ENCODE measurements around the gene GLTP. TPM values are rescaled to one million over a fixed set of nuclear protein-coding genes. Genes with fewer than 3 reads are reported as not detected.

The GLTP gene
- total and polyA plus RNA-seq, 2 experiments from 2014 or later: 20.5 to 24.9 TPM

DNA sequence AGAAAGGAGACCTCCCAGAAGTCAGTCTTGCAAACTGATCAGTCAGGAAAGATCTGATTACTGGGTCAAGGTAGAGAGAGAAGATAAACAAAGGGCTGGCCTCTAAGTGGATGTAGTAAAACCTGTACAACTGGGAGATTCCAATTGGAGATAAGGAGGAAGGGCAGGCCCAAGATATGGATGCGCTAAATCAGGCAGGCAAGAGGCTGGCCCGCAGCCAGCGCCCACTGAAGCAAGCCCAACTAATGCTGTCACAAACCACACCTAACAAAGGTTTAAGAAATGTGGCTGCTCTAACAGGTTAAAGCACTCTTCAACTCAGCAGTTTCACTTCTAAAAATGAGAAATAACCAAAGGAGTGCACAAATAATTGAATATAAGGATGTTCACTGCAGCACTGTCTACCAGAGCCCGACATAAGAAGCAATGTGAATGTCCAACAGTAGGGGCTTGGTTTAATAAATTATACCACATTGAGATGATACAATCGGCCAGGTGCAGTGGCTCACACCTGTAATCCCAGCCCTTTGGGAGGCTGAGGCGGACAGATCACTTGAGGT lies 4.7 kb downstream of the GLTP start:
- TF ChIP-seq, protein P1, sequence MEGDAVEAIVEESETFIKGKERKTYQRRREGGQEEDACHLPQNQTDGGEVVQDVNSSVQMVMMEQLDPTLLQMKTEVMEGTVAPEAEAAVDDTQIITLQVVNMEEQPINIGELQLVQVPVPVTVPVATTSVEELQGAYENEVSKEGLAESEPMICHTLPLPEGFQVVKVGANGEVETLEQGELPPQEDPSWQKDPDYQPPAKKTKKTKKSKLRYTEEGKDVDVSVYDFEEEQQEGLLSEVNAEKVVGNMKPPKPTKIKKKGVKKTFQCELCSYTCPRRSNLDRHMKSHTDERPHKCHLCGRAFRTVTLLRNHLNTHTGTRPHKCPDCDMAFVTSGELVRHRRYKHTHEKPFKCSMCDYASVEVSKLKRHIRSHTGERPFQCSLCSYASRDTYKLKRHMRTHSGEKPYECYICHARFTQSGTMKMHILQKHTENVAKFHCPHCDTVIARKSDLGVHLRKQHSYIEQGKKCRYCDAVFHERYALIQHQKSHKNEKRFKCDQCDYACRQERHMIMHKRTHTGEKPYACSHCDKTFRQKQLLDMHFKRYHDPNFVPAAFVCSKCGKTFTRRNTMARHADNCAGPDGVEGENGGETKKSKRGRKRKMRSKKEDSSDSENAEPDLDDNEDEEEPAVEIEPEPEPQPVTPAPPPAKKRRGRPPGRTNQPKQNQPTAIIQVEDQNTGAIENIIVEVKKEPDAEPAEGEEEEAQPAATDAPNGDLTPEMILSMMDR (IDR thresholded peaks at IDR 0.05; ENCODE audit: low read depth, low read length): no peak
- H3K4me3 ChIP-seq: no peak overlapping the region
- no peaks in the 10 kb centered on the region for H3K36me3 ChIP-seq
- H3K27ac ChIP-seq: peak overlapping the region; percentile 23
- no peaks in the 10 kb centered on the region for H3K27me3 ChIP-seq
- H3K9me3 ChIP-seq (ENCODE audit: low read depth): no peaks in the 10 kb centered on the region
- DNase-seq (ENCODE audit: low read depth in 1 of 2, low spot score in 1 of 2): no peak
- H3K4me1 ChIP-seq (ENCODE audit: low read depth): peaks cover 15% of the 10 kb centered on the region

DNA sequence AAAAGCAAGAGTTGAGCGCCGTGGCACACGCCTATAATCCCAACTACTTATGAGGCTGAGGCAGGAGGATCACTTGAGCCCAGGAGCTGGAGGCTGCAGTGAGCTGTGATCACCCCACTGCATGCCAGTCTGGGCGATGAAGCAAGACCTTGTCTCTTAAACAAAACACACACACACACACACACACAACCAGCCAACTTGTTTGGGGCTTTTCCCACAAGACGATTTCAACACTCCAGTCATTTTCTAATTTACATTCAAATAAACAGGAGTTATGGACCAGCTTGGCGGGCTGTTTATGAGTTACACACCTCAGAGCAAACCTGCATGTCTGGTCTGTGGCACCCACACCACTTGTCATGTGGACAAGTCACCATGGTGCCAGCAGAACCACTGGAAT lies 6.7 kb downstream of the GLTP start:
- peak in 1 of 2 donors; percentile 46 for DNase-seq (ENCODE audit: low read depth in 1 of 2, low spot score in 1 of 2)

DNA sequence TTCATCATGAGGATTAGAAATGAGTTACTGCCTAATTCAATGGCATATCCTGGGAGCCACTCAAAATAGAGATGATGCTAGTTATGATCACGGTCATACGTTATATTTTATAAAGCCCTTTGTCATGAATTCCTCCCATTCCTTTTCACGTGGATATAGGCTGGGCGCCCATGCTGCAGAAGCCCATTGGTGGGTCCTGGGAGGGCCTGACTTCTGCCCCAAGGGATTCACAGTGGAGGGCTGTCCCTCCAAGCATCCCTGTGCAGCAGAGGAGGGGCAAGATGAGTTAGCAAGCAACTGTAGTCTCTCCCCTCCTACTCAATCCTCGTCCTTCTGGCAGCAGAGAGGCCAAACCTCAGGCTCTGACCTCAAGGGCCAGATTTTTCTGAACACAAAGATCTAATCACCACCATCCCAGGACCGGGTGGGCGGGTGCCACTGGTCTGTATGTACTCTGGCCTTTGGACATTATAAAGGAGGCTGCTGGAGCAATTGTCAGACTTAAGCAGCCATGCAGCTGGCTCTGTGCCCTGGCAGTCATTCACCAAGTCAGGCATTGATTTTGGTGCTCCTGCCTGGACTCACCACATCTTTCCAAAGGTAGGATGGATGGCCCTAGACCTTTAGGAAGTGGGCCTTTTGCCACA lies 8.6 kb downstream of the GLTP start:
- Histone ChIP-seq H3K27ac (no peak overlapping the region), H3K9me3 (ENCODE audit: low read depth) (no peaks in the 10 kb centered on the region), H3K4me1 (ENCODE audit: low read depth) (peaks cover 8% of the 10 kb centered on the region), H3K27me3 (no peaks in the 10 kb centered on the region), H3K36me3 (no peaks in the 10 kb centered on the region), H3K4me3 (no peak overlapping the region)
- DNase-seq (ENCODE audit: low read depth in 1 of 2, low spot score in 1 of 2): no peak
- TF ChIP-seq, protein P1 (IDR thresholded peaks at IDR 0.05; ENCODE audit: low read depth, low read length): no peak

More for the DNA sequence above, 6.7 kb downstream of the GLTP start:
- Histone ChIP-seq H3K27ac (no peak overlapping the region), H3K9me3 (ENCODE audit: low read depth) (no peaks in the 10 kb centered on the region), H3K27me3 (no peaks in the 10 kb centered on the region), H3K36me3 (no peaks in the 10 kb centered on the region), H3K4me1 (ENCODE audit: low read depth) (peaks cover 8% of the 10 kb centered on the region), H3K4me3 (no peak overlapping the region)
- TF ChIP-seq, protein P1 (IDR thresholded peaks at IDR 0.05; ENCODE audit: low read depth, low read length): no peak

DNA sequence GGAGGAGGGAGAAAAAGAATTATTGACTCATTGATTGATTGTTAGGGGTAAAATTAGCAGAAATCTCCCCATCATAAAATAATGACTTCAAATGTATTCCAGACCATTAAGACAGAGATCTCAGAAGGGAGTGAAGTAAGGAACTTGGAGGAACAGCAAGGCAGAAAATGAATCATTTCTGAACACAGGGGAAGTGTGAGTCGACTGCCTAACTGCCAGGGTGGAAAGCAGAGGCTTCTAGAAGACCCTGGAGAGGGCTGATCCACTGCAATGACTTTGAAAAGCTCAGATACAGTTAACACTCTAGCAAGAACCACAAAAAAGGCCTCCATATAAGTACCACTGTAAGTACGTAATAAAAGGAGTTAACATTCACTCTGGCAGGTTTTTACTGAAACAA lies 9.7 kb downstream of the GLTP start:
- TF ChIP-seq, protein P1 (IDR thresholded peaks at IDR 0.05; ENCODE audit: low read depth, low read length): no peak
- Histone ChIP-seq H3K27me3 (no peaks in the 10 kb centered on the region), H3K4me3 (no peak overlapping the region), H3K36me3 (no peaks in the 10 kb centered on the region), H3K27ac (no peak overlapping the region), H3K4me1 (ENCODE audit: low read depth) (peaks cover 6% of the 10 kb centered on the region), H3K9me3 (ENCODE audit: low read depth) (no peaks in the 10 kb centered on the region)
- no peak for DNase-seq (ENCODE audit: low read depth in 1 of 2, low spot score in 1 of 2)

DNA sequence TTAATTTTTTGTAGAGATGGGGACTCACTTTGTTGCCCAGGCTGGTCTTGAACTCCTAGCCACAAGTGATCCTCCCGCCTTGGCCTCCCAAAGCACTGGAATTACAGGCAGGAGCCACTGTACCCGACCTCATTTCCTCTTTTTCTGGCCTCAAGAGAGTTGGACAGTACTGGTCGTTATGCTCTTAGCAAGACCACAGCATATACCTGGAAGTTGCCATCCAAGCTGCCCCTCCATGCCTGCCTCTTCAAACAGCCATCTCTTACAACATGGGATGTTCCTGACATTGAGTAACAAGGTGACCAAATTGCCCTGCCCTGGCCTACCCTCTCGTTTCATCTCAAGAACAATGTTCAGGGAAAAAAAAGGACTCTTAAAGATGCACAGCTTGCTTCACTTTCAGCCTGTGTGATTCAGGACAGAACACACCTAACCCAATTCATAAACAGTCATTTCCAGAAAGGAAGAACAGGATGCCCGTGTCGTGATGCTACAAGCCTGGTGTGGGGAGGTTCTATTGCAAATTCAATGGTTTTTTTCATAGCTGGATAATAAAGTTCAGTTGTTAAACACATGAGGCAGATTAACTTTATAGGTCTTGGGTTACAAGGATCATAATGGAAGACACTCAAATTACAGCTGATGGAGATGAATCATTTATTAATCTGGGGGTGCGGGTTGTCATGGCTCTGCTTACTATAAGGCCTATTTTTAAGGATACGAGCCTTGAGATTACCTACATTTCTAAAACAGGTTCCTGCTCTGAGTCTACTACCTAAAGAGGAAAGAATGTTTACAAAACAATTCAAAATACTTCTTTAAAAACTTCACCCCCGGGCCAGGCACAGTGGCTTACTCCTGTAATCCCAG lies 11.9 kb downstream of the GLTP start:
- H3K4me3 ChIP-seq: no peak overlapping the region

More for the DNA sequence above, 11.9 kb downstream of the GLTP start:
- Histone ChIP-seq H3K4me1 (ENCODE audit: low read depth) (no peaks in the 10 kb centered on the region), H3K27me3 (no peaks in the 10 kb centered on the region), H3K9me3 (ENCODE audit: low read depth) (no peaks in the 10 kb centered on the region), H3K36me3 (no peaks in the 10 kb centered on the region), H3K27ac (no peak overlapping the region)
- no peak for DNase-seq (ENCODE audit: low read depth in 1 of 2, low spot score in 1 of 2)
- TF ChIP-seq, protein P1 (IDR thresholded peaks at IDR 0.05; ENCODE audit: low read depth, low read length): no peak
